Hepatic stellate cell (primary cell): ENCODE data around the gene DFFB.
A peak's percentile ranks its signal among the peaks of the same experiment; 100 is the strongest.

ENCODE experiments used
- DNase-seq: peaks from one replicate; pipeline ENCODE4 v3.0.0; 2011; ENCODE audit warnings: low spot score

Gene DFFB

DNA sequence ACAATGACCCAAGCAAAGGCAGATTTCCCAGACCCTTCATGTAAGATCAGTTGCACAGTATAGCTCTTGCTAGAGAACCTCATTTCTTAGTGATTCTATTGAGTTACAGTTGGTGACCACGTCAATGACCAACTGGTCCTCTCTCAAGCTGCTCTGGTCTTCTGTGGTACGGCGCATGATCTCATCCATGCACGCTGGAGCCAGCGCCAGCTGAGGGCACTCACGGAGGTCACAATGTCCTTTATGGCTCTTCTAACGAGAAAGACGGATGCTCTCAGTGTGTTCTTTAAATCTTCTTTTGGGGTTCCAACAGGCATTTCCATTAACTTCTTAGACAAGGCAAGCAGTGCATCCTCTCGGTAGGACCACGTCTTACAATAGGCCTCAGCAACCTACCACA is 22.6 kb upstream of the DFFB start:
- DNase-seq: no peak

DNA sequence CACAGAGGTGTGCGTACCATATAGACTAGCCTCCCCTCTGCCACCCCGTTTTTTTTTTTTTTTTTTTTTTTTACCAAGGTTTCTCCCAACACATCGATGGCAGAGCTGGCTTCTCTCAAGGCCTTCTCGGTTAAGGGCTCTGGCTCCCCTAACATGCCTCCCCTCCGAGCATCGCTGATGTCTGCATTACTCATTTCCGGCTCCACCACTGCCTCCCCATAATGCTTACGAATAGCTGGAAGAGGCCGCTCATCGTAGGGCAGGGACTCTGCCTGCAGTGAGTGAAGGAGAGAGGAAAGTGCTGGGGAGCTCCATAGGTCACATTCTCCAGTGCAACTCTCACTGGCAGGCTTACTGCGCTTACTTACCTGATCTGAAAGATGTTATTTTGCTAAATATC is 20.9 kb upstream of the DFFB start:
- no peak for DNase-seq

DNA sequence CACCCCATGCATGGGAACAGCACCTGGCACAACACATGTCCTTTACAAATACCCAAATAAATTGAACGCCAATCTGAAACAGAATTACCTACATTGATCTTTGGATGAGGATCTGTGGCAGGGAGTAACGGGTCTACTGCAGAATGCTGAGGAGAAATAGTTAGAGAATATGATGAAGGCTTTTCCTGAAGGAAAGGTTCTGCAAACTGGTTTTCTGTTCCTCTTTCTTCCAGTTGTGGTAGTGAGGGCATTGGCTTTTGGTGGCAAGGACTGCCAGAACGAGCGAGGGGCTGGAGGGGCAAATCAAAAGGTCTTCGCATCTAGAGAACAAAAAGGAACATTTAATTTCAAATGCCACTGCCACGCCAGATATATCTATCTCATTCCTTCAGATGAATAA is 20.1 kb upstream of the DFFB start:
- DNase-seq: no peak

DNA sequence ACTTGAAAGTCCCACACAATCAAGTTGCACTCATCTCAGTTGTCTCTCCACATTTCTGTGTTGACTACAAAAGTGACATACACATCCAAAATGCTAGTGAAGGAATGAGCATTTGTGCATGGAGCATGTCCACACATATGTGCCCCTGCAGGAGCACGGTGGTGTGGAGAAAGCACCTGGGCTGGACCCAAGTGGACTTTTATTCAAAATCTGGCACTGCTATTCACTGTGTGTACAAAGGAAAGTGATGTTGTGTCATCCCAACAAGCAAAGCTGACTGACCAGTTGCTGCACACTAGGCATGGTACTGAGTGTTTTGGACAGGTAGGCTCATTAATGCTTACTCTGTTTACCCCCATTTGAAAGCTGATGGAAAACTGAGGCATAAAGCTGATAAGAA is 19.6 kb upstream of the DFFB start:
- DNase-seq: no peak

DNA sequence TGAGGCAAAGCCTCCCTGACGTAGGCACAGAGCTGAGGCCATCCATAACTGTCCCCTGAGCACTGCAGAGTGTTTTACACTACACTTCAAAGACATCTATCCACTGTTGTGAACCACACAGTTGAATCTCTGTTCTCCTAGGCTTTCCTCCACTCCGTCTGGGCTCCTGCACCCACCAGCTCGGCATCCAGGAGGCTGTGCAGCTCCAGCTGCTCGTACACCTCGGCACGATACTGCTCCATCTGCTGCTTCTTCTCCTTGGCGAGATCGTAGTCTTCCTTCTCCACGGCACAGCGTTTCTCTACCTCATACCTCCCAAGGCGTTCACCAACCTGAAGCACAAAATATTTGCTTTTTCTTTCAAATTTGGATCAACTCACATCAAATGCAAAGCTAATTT is 18.5 kb upstream of the DFFB start:
- no peak for DNase-seq

DNA sequence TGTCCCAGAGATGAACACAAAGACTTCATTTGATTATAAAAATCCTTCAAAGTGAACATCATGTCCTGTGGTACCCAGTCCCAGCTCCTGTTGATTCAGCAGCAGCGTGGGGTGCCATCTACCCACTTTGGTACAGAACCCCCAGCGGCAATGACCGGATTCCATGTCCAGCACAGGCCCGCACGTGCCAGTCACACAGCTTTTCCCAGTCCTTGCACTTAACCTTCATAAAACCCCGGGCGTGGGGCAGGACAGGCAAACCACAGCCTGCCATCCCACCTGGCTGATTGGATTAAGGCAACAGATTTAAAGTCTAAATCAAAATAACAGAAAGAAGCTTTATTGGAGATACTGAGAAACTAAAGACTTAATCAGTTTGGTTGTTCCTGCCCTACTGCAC is 15.8 kb upstream of the DFFB start:
- DNase-seq: no peak

DNA sequence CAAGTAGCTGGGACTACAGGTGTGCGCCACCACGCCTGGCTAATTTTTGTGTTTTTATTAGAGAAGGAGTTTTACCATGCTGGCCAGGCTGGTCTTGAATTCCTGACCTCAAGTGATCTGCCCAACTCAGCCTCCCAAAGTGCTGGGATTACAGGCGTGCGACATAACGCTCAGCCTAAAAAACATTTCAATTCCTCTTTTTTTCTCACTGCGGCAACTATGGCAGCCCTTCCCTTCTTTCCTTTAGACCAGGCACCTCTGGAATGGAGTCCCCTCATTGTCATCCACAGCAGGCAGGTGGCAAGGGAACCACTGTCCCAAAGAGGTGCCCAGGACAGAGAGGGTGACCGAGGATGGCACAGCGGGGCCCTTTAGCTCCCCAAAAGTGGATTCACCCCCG is 14.4 kb upstream of the DFFB start:
- DNase-seq: no peak

DNA sequence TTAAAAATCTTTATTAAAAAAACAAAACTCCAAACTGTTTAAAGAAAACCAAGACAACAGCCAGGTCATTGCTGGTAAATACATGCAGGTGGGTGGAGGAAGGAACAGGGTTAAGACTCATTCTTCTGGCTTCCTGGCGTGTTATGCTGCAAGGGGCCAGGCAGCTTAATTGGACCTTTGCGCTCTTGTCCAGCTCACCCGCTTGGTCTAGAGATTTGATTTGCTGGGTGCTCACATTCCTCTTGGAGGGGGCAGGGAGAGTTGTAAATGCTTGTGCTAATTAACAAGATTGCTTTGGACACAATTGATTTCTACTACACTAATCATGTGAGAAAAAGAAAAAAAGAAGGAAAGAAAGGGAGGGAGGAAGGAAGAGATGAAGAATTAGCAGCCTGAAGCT is 10.7 kb upstream of the DFFB start:
- no peak for DNase-seq

DNA sequence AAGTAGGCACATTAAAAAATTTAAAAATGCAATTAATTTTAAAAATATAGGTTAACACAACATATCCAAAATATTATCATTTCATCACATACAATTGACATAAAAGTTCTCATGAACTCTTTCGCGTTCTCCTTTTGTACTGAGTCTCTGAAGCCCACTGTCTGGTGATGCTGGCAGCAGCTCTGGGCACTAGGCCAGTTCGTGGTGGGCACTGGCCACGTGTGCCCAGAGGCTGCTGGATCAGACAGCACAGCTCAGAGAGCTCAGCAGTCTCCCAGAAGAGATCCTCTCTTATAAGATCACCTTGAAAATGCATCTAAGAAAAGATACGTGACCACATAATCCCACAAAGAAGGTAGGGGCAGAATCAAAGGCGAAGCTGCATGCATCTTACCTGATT is 10.2 kb upstream of the DFFB start:
- no peak for DNase-seq

DNA sequence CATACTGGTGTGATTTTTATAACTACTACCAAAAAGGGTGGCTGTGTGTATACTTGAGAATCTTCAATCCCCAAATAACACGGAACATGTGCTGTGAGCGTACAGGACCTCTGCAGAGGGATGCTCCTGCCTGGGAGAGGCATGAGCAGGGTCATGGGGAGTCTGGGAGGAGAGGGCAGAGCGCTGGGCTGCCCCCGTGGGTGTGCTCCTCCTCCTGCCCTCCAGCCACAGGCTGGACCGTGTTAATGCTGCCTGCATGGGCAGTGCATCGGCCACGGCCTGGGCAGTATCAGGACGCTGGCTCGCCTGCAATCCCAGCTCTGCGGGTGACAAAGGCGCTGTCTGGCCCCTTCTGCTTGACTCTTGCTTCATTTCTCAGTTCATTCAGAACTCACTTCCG is 6.4 kb upstream of the DFFB start:
- DNase-seq: no peak

DNA sequence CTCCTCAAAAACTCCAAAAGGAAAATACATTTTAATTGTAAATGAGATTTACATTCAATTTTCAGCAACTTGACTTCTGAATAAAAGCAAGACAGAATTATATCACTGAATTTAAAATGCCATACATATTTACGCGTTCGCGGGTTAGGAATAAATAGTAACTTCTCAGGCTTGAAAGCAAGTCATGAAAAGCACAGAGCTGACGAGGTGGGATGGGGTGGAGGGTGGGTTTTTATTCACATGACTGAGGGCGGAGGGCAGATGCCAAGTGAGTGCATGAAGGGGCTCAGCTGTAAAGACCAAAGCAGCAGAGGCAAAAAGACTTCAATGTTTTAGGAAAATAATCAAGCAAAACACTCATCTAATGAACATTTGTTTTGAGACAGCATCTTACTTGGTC is 6.0 kb upstream of the DFFB start:
- DNase-seq: no peak

DNA sequence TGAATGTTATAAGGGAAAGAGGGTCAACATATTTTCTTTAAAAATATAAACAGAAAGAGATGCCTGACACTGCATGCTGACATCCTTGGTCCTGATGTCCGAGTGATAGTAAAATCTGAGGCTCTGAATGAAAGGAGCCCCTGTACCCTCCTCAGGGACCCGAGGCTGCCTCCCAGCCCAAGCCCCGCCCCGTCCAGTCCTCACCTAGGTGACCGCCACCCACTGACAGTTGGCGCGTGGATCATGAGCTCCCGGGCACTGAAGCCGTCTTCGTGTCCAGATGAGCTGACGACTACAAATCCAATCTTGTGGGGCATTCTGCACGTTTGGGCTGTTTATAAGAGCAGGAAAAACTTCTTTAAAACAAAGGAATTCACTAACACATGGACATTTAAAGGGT is 5.2 kb upstream of the DFFB start:
- DNase-seq: no peak

DNA sequence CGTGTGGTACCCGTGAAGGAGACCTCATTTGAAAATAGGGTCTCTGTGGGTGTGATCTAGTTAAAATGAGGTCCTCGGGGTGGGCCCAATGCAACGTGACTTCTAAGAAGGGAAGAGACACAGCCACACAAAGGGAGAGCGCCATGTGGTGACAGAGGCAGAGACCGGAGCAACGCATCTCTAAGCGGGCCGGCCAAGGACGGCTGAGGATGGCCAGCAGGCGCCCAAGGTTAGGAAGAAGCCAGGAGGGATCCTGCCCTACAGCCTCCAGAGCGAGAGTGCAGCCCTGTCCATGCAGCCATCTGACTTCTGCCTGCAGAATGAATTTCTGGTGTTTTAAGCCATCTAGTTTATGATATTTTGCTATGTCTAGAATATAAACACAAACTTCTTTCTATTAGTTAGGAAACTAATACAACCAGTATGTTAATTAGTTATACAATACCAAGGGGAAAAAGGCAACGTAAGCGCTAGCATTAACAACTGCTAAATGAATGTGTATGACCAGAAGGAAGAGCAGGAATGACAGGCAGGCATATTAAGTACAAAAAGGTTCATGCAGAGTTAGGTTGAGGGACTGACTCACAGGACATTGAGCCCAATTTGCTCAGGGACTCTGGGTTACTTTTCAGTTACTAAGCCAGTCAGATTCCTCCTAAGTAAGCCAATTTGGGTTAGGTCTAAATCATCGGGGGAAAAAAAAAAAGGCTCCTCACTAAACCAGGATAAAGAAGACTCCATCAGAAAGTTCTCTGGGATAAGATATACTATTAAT is 4.4 kb upstream of the DFFB start:
- peak; percentile 24 for DNase-seq

DNA sequence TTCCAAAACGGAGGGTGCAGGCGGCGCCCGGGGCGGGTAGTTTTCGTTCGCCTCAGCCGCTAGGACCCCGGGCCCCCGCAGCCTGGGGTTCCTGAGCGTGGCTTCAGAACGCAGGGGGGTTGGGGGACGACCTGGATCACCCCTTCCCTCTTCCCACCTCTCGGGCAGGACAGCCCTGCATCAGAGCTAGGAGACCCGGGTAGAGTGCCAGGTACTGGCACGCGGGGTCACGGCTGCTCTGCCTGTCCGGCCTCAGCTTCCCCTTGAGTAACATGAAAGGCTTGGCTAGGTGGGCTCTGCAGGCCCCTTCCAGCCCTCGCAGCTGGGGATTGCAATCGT is 484 bp downstream of the DFFB start:
- DNase-seq: no peak

DNA sequence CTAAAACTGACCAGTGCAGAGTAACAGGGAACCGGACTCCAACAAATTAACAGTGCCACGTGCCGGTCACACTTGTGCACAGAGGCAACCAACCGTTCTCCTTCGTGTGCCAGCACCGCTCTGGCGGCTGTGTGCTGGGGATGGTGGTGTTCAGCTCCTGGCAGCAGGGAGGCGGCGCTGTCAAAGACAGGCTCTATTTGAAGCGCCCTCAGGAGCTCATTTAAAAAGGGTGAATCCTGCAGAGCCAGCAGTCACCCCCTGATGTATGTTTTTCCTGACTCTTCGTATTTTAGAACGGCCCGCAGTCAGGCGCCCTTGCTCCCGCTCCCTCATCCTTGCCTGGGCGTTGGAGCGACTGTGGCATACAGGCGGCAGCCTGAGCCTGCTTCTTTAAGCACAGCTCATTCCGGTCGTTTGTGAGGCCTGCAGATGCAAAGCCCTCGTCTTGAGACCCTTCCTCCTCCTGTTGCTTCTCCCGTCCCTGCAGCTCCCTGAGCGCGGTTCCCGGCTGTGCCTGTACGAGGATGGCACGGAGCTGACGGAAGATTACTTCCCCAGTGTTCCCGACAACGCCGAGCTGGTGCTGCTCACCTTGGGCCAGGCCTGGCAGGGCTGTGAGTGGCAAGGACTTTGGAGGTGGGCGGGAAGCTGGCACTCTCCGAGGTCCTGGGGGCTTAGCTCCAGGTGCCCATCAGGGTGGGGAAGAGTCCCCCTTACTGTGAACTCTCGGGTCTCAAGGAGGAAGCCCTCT is 1.1 kb downstream of the DFFB start:
- peak; percentile 66 for DNase-seq

DNA sequence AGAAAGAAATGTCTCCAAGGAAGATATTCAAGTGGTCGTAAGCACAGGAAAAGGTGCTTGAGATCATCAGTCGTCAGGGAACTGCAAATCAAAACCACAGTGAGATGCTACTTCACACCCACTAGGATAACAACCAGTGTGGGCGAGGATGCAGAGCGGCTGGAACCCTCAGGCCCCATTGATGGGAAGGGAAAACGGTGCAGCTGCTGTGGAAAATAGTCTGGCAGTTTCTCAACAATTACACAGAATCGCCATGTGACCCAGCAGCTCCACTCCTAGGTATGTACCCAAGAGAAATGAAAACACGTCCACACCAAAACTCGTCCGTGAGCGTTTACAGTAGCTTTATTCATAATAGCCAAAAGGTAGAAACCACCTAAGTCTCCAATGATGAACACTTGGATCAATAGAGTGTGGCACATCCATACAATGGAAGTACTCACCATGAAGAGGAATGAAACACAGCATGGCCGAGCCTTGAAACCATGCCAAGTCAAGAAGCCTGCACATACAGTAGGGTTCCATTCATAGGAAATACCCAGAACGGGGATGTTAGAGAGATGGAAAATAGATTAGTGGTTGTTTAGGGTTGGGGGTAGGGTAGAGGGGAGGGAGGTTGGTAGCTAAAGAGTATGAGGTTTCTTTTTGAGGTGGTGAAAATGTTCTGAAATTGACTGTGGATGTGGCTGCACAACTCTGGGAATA is 6.1 kb downstream of the DFFB start:
- DNase-seq: no peak

DNA sequence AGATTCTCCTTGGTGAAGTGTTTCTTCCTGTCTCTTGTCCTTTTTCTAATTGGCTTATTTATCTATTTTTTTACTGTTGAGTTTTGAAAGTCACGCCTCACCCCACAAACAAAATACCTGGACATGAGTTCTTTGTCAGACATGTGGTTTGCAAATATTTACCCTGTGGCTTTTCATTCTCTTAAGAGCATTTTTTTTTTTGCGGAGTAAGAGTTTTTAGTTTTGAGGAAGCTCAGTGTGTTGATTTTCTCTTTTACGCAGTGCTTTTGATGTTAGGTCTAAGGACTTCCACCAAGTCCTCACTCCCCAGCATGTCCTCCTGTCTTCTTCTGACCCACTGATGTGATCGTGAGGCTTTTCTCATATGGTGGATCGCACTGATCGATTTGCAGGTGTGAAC is 7.6 kb downstream of the DFFB start:
- DNase-seq: no peak

DNA sequence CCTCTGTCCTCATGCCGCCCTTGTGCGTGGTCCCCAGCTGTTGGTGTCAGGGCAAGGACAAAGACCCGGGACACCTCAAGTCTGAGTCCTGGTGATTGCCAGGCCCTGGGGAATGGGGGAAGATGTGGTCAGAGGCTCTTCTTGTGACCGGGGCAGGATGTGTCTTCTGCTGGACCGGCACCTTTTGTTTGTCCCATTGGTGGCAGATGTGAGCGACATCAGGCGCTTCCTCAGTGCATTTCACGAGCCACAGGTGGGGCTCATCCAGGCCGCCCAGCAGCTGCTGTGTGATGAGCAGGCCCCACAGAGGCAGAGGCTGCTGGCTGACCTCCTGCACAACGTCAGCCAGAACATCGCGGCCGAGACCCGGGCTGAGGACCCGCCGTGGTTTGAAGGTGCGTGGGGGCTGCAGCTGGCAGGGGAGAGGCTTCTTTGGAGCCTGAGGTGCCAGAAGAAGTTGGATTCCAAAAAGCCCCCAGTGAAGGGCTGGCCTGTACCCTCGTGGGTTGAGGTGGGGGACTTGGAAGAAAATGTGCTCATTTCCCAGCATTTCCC is 8.4 kb downstream of the DFFB start:
- DNase-seq: no peak

DNA sequence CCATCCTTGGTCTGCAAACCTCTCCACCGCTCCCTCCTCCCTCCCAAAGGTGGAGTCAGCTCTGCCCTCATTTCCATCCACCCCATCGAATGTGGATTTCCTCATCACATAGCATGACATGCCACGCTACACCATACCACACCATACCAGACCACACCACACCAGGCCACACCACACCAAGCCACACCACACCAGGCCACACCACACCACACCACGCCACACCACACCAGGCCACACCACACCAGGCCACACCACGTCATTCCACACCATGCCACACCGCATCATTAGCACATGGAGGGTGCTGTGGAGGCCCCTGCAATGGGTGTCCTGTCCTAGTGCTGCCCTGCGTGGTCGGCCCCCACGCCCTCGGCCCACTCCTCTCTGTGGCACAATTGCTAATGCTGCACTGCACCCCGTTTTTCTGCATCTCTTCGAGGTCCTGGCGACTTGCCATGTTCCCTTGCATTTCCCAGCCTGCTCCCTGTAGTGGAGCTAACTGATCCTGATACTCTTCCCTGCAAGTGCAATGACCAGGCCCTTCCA is 11.3 kb downstream of the DFFB start:
- DNase-seq: no peak

DNA sequence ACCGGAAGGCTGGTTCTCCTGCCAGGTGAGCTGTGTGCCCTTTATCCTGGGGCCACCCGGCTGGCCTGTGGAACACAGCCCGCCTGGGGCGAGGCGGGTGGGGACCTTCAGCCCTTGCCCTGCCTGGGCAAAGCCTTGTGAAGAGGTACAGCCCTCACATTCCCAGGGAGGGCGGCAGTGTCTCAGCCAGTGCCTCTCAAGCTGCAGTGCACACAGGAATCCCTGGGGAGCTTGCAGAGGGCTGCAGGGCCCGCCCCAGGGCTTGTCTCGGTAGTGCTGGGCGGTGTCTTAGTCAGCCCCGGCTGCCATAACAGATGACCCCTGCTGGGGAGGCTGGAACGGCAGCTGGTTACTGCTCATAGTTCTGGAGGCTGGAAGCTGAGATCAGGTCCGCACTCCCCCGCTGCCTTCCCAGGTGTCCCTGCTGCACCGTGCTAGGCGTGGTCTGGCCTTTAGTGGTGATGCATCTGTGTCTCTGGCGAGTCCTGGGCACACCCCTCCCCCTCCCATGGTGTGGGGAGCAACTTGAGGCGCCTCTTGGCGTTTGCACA is 12.6 kb downstream of the DFFB start:
- no peak for DNase-seq

DNA sequence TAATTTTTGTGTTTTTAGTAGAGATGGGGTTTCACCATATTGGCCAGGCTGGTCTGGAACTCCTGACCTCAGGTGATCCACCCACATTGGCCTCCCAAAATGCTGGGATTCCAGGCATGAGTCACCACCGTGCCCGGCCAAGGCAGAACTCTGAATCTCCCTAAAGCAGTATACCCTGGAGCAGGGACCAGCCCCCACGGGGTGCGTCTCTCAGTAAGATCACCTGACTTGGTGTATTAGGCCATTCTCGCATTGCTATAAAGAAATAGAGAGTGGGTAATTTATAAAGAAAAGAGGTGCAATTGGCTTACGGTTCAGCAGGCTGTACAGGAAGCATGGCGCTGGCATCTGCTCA is 14.2 kb downstream of the DFFB start:
- no peak for DNase-seq

DNA sequence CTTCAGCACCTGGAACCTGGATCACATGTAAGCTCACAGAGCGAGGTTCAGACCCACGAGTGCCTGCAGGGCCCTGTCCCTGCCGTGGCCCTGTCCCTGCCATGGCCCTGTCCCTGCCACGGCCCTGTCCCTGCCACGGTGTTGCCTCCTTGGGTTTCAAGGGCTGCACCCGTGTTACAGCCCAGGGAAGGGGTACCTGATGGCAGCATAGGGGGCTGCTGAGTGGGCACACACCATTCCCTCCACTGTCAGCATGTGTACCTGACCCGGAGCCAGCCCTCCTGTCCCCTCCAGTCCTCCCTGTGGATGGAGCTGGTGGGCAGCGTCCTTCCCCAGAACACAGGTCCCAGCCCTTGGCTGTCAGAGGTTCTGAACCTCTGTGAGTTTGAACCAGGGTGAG is 15.3 kb downstream of the DFFB start:
- DNase-seq: no peak

DNA sequence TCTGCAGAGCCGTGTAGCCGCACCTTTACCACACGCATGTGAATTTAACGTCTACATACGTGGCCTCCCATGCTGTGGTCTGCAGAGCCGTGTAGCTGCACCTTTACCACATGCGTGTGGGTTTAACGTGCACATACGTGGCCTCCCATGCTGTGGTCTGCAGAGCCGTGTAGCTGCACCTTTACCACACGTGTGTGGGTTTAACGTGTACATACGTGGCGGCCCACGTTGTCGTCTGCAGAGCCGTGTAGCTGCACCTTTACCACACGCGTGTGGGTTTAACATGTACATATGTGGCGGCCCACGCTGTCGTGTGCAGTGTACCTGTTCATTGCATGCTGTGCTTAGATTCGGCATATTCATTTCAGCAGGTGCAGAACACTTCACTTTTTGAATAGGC is 17.5 kb downstream of the DFFB start:
- no peak for DNase-seq
